ENCODE data around the gene NFE2L2. TPM values are rescaled to one million over a fixed set of nuclear protein-coding genes. Genes with fewer than 3 reads are reported as not detected.
A peak's percentile ranks its signal among the peaks of the same experiment; 100 is the strongest.

NFE2L2 gene
- total and polyA plus RNA-seq, 9 of the 15 experiments (the other 6 are each of a cell fraction or from before 2014, with no cell fraction given): 29.3 to 120 (median 59.3) TPM

- TF ChIP-seq USF2 (CRISPR knock-in tag; IDR thresholded peaks at IDR 0.05) (no peak), FOXK2 (conservative IDR thresholded peaks at IDR 0.05 in 1 of 2, IDR thresholded peaks at IDR 0.05 in 1 of 2; ENCODE audit: low read depth in 2 of 2) (peak; percentile 20 to 55; a peak in 1 of 4 replicates), HLTF (IDR thresholded peaks at IDR 0.05) (no peak), C11orf30 (IDR thresholded peaks at IDR 0.05; ENCODE audit: low read depth) (no peak), POLR2AphosphoS5 (IDR thresholded peaks at IDR 0.05; ENCODE audit: control insufficient read depth, insufficient read depth, low read depth, low read length) (0 out of 2 replicates have a peak, but pooled peaks have one; percentile 1), ZNF655 (CRISPR knock-in tag; IDR thresholded peaks at IDR 0.05) (no peak), KDM1A (IDR thresholded peaks at IDR 0.05) (peak; percentile 25 to 38; a peak in 1 of 4 replicates), CBFA2T2 (conservative IDR thresholded peaks at IDR 0.05) (0 out of 2 replicates have a peak, but pooled peaks have one; percentile 29), FOXM1 (IDR thresholded peaks at IDR 0.05; ENCODE audit: low read depth) (no peak), FOXM1 (CRISPR knock-in tag; IDR thresholded peaks at IDR 0.05; ENCODE audit: low read depth) (no peak), ZFPM2 (CRISPR knock-in tag; IDR thresholded peaks at IDR 0.05) (no peak), THAP7 (CRISPR knock-in tag; IDR thresholded peaks at IDR 0.05) (no peak), NFIC (IDR thresholded peaks at IDR 0.05) (no peak), E2F1 (CRISPR knock-in tag; IDR thresholded peaks at IDR 0.05) (no peak), CBFA2T3 (IDR thresholded peaks at IDR 0.05) (peak; percentile 70), NEUROD1 (IDR thresholded peaks at IDR 0.05; ENCODE audit: borderline replicate concordance, low read depth, low read length, partially characterized antibody) (no peak), POU5F1 (IDR thresholded peaks at IDR 0.05; ENCODE audit: borderline replicate concordance, low read depth, low read length, partially characterized antibody) (no peak), TCF3 (CRISPR knock-in tag; IDR thresholded peaks at IDR 0.05) (peak; percentile 36; the same call in 1 of the 2 replicates), EWSR1 (IDR thresholded peaks at IDR 0.05; ENCODE audit: borderline replicate concordance, low read depth, partially characterized antibody) (no peak), NFIX (CRISPR knock-in tag; IDR thresholded peaks at IDR 0.05; ENCODE audit: low read depth) (no peak), MCM3 (IDR thresholded peaks at IDR 0.05) (no peak), PURB (CRISPR knock-in tag; IDR thresholded peaks at IDR 0.05; ENCODE audit: low read depth) (no peak), TFAM (CRISPR knock-in tag; conservative IDR thresholded peaks at IDR 0.05) (no peak), MIER1 (IDR thresholded peaks at IDR 0.05; ENCODE audit: low read depth) (no peak), HNRNPH1 (optimal IDR thresholded peaks at IDR 0.05; ENCODE audit: low read depth, low read length) (no peak), MEF2D (tag; conservative IDR thresholded peaks at IDR 0.05; ENCODE audit: low read depth) (no peak), MEIS2 (IDR thresholded peaks at IDR 0.05; ENCODE audit: partially characterized antibody) (peak; percentile 49), YY1 (IDR thresholded peaks at IDR 0.05; ENCODE audit: borderline replicate concordance in 1 of 3, control insufficient read depth in 1 of 3, extremely low read depth in 1 of 3, insufficient read depth in 3 of 3, insufficient read length in 1 of 3, insufficient replicate concordance in 2 of 3, low read depth in 1 of 3, low read length in 2 of 3) (no peak)
These were observed 2.4 kb downstream of the NFE2L2 start (continued) for GRCh38 chr2:177262092-177262491.

Data from K562 (cell line).